CD4-positive, alpha-beta memory T cell (primary cell): Measurements from ENCODE around the gene PRICKLE4. TPM values are rescaled to one million over a fixed set of nuclear protein-coding genes. Genes with fewer than 3 reads are reported as not detected.

Source experiments
- CTCF ChIA-PET: fragments of 350-600 bp; sonication (Branson Sonifier 250); formaldehyde crosslinking; loops from one replicate; lab custom pipeline; 2021; ENCODE audit warnings: inconsistent platforms; ENCODE audit not compliant: partially characterized antibody; lab: Charles Lee
- POLR2A ChIA-PET: fragments of 350-600 bp; sonication (Branson Sonifier 250); formaldehyde crosslinking; loops from one replicate; lab custom pipeline; 2021; ENCODE audit not compliant: partially characterized antibody; lab: Charles Lee
- DNase-seq, 5 donors: peaks; one replicate each; pipeline versions ENCODE4 v3.0.0 to v3.0.0-alpha.2; 2020 to 2022; ENCODE audit warnings: mixed read lengths in 1 of 5
- H3K27ac ChIP-seq: one replicate; pipeline ENCODE4 v1.7.0; 2013; ENCODE audit warnings: low read depth, low read length
- H3K27me3 ChIP-seq: 2 replicates; pipeline ENCODE4 v1.7.0; 2013; ENCODE audit warnings: mild to moderate bottlenecking, low read length, moderate library complexity; ENCODE audit not compliant: insufficient read depth
- H3K36me3 ChIP-seq: 2 replicates; pipeline ENCODE4 v1.7.0; 2013; ENCODE audit warnings: mild to moderate bottlenecking, low read length, moderate library complexity; ENCODE audit not compliant: insufficient read depth
- H3K4me1 ChIP-seq: 2 replicates; pipeline ENCODE4 v1.7.0; 2013; ENCODE audit warnings: mild to moderate bottlenecking, low read length, moderate library complexity; ENCODE audit not compliant: insufficient read depth
- H3K4me3 ChIP-seq, 2 donors: one replicate each; pipeline ENCODE4 v1.7.0; 2013; ENCODE audit warnings: low read length in 2 of 2, mild to moderate bottlenecking in 1 of 2
- H3K9me3 ChIP-seq, 2 donors: one replicate each; pipeline ENCODE4 v1.7.0; 2013; ENCODE audit warnings: low read length in 2 of 2, control low read depth in 1 of 2; ENCODE audit not compliant: control insufficient read depth in 1 of 2
- H3K27ac Mint-ChIP-seq, 7 donors: one replicate each; pipeline ENCODE4 v1.8.0; 2020 to 2021; ENCODE audit warnings: mixed read lengths in 7 of 7, mild to moderate bottlenecking in 6 of 7, inconsistent platforms in 3 of 7, moderate library complexity in 3 of 7
- H3K27me3 Mint-ChIP-seq, 2 donors: one replicate each; pipeline ENCODE4 v1.8.0; 2020 to 2021; ENCODE audit warnings: mixed read lengths in 2 of 2
- H3K36me3 Mint-ChIP-seq, 2 donors: one replicate each; pipeline ENCODE4 v1.8.0; 2020 to 2021; ENCODE audit warnings: mixed read lengths in 2 of 2, inconsistent platforms in 1 of 2, mild to moderate bottlenecking in 1 of 2
- H3K4me1 Mint-ChIP-seq, 4 donors: one replicate each; pipeline ENCODE4 v1.8.0; 2020 to 2021; ENCODE audit warnings: mixed read lengths in 4 of 4, mild to moderate bottlenecking in 1 of 4
- H3K4me3 Mint-ChIP-seq, 8 donors: one replicate each; pipeline ENCODE4 v1.8.0; 2020 to 2021; ENCODE audit warnings: mixed read lengths in 8 of 8, mild to moderate bottlenecking in 7 of 8, moderate library complexity in 6 of 8, inconsistent platforms in 3 of 8
- H3K9me3 Mint-ChIP-seq, 8 donors: one replicate each; pipeline ENCODE4 v1.8.0; 2020 to 2021; ENCODE audit warnings: mixed read lengths in 8 of 8, mild to moderate bottlenecking in 5 of 8, inconsistent platforms in 3 of 8, moderate library complexity in 1 of 8
- intact Hi-C: fragments of 100-400 bp; cut with micrococcal nuclease; formaldehyde crosslinking; loops from one replicate; pipeline ENCODE4 v1.15.1; 2023
- polyA plus RNA-seq, 2 donors: library from polyadenylated mRNA; unstranded; fragments of 300-500 nt; fragmentation: Illumina TruSeq; gene quantifications; one replicate each; pipeline ENCODE4 v1.2.3, GENCODE V29; 2021
- total RNA-seq, 2 experiments: library from RNA; stranded (reverse); gene quantifications; one replicate each; pipeline ENCODE4 v1.2.3, GENCODE V29; 2021

Gene PRICKLE4
- not detected for total RNA-seq
- not detected for polyA plus RNA-seq

DNA sequence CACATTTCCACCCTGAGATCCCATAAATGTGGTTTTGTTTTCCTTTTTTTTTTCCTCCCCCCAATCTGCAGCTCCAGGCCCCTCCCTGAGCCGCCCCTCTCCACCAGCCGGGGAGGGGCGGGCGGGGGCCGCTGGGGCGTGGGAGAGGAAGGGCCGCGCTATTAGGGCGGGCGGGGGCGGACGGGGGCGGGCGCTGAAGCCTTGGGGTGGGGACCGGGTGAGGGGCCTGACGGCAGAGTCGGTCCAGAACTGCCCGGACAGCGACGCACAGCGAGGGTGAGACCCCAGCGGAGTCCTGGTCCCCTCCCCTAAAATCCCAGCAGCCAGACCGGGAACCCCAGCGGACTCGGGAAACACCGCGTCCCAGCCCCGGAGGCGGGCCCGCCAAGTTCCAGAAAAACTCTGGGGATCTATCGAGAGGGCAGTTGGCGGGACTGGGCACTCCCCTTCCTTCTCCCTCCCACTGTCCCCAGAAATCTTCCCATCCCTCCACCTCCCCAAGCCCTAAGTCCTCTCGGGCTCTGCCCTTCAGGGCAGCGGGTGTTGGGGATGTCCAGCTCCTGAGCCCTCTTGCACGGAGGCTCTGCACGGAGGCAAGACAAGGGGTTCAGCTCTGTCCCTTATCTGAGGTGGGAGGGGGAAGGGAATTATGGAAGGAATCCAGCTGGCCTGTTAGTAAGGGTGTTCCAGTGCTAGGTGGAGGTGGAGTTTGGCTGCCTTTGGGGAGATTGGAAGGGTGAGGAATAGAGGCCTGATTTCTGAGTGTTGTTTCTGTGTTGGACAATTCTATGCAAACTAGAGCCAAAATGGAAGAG is at the start of gene PRICKLE4:
TSS of gene PRICKLE4 (plus strand) at position 232 of the 815 bp plus-strand sequence. CDS start 2,692 bp downstream, outside the sequence.
- CTCF ChIA-PET: interaction anchor here (1.1 to 9.8 kb wide), 6 partner anchors 11 to 434 kb away, joined by 3 to 178 read pairs (median 4); partner anchors contain the start of genes BYSL, MED20 and TAF8
- peak within 1 kb of the TSS; percentile 44 to 76 for H3K4me3 ChIP-seq
- peaks cover 2 to 8% of the 10 kb centered on the region in 2 donors for H3K36me3 Mint-ChIP-seq
- peaks cover 9 to 32% (median 16%) of the 10 kb centered on the region in 4 donors for H3K4me1 Mint-ChIP-seq
- intact Hi-C loops: loop anchor here (1.0 to 10.0 kb wide), 7 partner anchors 45 to 1394 kb away; partner anchors contain the start of genes MRPS10, SRF, TFEB and USP49
- peak within 1 kb of the TSS; percentile 80 to 94 (median 87) for H3K4me3 Mint-ChIP-seq
- peaks cover 0 to under 1% (median 0%) of the 10 kb centered on the region in 8 donors for H3K9me3 Mint-ChIP-seq
- no peaks in the 10 kb centered on the region for H3K36me3 ChIP-seq
- POLR2A ChIA-PET: interaction anchor here (1.2 to 1.4 kb wide), 2 partner anchors 268 to 526 kb away, joined by 3 to 6 read pairs; no protein-coding TSS in a partner anchor
- H3K27me3 Mint-ChIP-seq: peaks cover 2 to 3% of the 10 kb centered on the region in 2 donors
- DNase-seq: no peak
- H3K27ac Mint-ChIP-seq: peak within 1 kb of the TSS in 4 of 7 donors; percentile 72 to 88 (median 84)
- H3K9me3 ChIP-seq: no peaks in the 10 kb centered on the region
- H3K27me3 ChIP-seq: no peaks in the 10 kb centered on the region
- H3K4me1 ChIP-seq: peaks cover 16% of the 10 kb centered on the region
- H3K27ac ChIP-seq: peak within 1 kb of the TSS; percentile 44

GRCh38 chr6:41731561-41732086 is 49.0 kb upstream of the PRICKLE4 start:
- peak overlapping the region in 6 of 7 donors; percentile 41 to 80 (median 70) for H3K27ac Mint-ChIP-seq
- no peaks in the 10 kb centered on the region for H3K9me3 Mint-ChIP-seq
- H3K9me3 ChIP-seq: no peaks in the 10 kb centered on the region
- H3K27ac ChIP-seq: peak overlapping the region; percentile 75
- intact Hi-C loops: loop anchor here (10.0 kb wide), 1 partner anchor 1903 kb away; the partner anchor contains the start of gene MAD2L1BP
- ChIA-PET POLR2A (interaction anchor here (1.0 kb wide), 1 partner anchor 55 kb away, joined by 3 read pairs; no protein-coding TSS in a partner anchor), CTCF (no interaction called here)
- H3K36me3 ChIP-seq: no peaks in the 10 kb centered on the region
- peaks cover 64% of the 10 kb centered on the region for H3K4me1 ChIP-seq
- DNase-seq: no peak
- no peaks in the 10 kb centered on the region for H3K27me3 ChIP-seq
- no peak overlapping the region for H3K4me3 ChIP-seq
- no peaks in the 10 kb centered on the region for H3K27me3 Mint-ChIP-seq
- peaks cover 0 to 6% of the 10 kb centered on the region in 2 donors for H3K36me3 Mint-ChIP-seq
- peak overlapping the region in 2 of 8 donors; percentile 46 to 72 for H3K4me3 Mint-ChIP-seq
- peaks cover 25 to 73% (median 47%) of the 10 kb centered on the region in 4 donors for H3K4me1 Mint-ChIP-seq

DNA sequence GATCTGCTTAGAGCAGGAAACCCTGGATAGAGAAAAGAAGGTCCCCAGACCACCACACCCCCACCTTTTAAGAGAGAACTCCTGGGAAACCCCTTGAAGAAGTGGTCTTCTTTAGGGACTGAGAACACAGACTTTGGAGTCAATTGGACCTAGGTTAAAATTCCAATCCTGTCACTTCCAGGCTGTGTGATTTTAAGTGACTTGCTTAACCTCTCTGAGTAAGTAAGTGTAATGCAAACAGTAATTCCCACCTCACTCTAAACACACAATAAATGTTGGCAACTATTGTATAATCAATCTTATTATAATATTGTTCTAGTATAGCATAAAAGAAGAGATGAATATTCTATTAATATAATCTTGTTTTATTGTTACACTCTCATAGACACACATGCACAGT is 48.4 kb upstream of the PRICKLE4 start:
- no peaks in the 10 kb centered on the region for H3K27me3 Mint-ChIP-seq
- Histone ChIP-seq H3K27ac (peak overlapping the region; percentile 75), H3K4me3 (no peak overlapping the region), H3K27me3 (no peaks in the 10 kb centered on the region), H3K9me3 (no peaks in the 10 kb centered on the region), H3K36me3 (no peaks in the 10 kb centered on the region), H3K4me1 (peaks cover 60% of the 10 kb centered on the region)
- H3K4me1 Mint-ChIP-seq: peaks cover 22 to 68% (median 44%) of the 10 kb centered on the region in 4 donors
- ChIA-PET POLR2A (interaction anchor here (3.5 to 4.6 kb wide), 2 partner anchors 25 to 55 kb away, joined by 34 to 43 read pairs; partner anchors contain the start of gene TOMM6), CTCF (no interaction called here)
- H3K27ac Mint-ChIP-seq: peak overlapping the region; percentile 85 to 97 (median 94)
- H3K9me3 Mint-ChIP-seq: no peaks in the 10 kb centered on the region
- DNase-seq: no peak
- H3K36me3 Mint-ChIP-seq: peaks cover 0 to 6% of the 10 kb centered on the region in 2 donors
- intact Hi-C loops: loop anchor here (10.0 kb wide), 1 partner anchor 1903 kb away; the partner anchor contains the start of gene MAD2L1BP
- H3K4me3 Mint-ChIP-seq: peak overlapping the region; percentile 55 to 86 (median 69)

DNA sequence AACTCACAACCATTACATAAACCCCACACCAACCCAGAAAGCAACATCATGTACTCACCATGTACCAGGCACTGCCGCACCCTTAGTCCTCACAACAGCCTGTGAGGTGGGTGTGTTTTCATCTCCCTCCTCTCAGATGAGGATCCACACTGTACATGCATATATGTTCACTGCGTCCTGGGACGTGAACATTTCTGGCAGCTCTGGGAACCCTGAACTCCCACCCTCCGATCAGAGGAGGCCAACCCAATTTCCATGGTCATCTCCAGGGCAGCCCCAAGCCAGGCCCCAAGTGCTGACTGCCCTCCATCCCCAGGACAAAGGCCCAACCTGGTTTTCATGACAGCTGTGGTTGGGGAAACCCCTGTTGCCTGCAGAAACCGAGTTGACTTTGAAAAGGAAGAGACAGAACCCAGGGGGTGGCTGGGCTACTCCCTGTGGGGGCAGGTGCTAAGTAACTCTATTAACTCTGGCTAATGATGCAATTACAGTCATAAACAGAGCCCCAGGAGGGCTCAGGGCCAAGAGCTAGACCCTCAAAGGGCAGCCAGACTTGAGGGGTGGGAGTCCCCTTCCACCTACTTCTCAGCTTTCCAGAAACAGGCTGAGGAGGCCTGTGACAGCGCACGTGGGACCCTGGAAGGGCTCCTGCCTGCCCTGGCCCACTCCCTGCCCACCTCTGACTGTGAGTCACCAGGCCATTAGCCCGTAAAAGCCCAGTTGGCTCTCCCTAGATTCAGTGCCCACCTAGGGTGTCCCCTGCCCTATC is 47.8 kb upstream of the PRICKLE4 start:
- Histone ChIP-seq H3K36me3 (no peaks in the 10 kb centered on the region), H3K27ac (peak overlapping the region; percentile 75), H3K27me3 (no peaks in the 10 kb centered on the region), H3K9me3 (no peaks in the 10 kb centered on the region), H3K4me1 (peaks cover 53% of the 10 kb centered on the region), H3K4me3 (peak overlapping the region in 1 of 2 donors; percentile 64)
- intact Hi-C loops: loop anchor here (10.0 kb wide), 1 partner anchor 1902 kb away; the partner anchor contains the start of gene MAD2L1BP
- peaks cover 21 to 62% (median 41%) of the 10 kb centered on the region in 4 donors for H3K4me1 Mint-ChIP-seq
- H3K27me3 Mint-ChIP-seq: no peaks in the 10 kb centered on the region
- H3K4me3 Mint-ChIP-seq: peak overlapping the region; percentile 55 to 86 (median 69)
- H3K36me3 Mint-ChIP-seq: peaks cover 0 to 6% of the 10 kb centered on the region in 2 donors
- CTCF ChIA-PET: interaction anchor here (1.1 to 4.0 kb wide), 5 partner anchors 27 to 312 kb away, joined by 3 to 22 read pairs (median 9); partner anchors contain the start of gene TOMM6
- DNase-seq: peak; percentile 70 to 90 (median 77)
- no peaks in the 10 kb centered on the region for H3K9me3 Mint-ChIP-seq
- POLR2A ChIA-PET: interaction anchor here (0.9 to 4.6 kb wide), 6 partner anchors 25 to 831 kb away, joined by 3 to 43 read pairs (median 11); partner anchors contain the start of genes TAF8, TOMM6 and UBR2
- peak overlapping the region; percentile 85 to 97 (median 94) for H3K27ac Mint-ChIP-seq

- H3K36me3 ChIP-seq: no peaks in the 10 kb centered on the region
- H3K4me3 ChIP-seq: peak overlapping the region in 1 of 2 donors; percentile 64
- CTCF ChIA-PET: interaction anchor here (1.1 to 4.0 kb wide), 9 partner anchors 10 to 318 kb away, joined by 3 to 22 read pairs (median 4); partner anchors contain the start of gene TOMM6
- no peaks in the 10 kb centered on the region for H3K27me3 ChIP-seq
- peaks cover 0 to 6% of the 10 kb centered on the region in 2 donors for H3K36me3 Mint-ChIP-seq
- H3K9me3 ChIP-seq: no peaks in the 10 kb centered on the region
- peak overlapping the region; percentile 55 to 86 (median 69) for H3K4me3 Mint-ChIP-seq
- peak overlapping the region; percentile 85 to 97 (median 94) for H3K27ac Mint-ChIP-seq
- H3K27ac ChIP-seq: peak overlapping the region; percentile 75
- peaks cover 51% of the 10 kb centered on the region for H3K4me1 ChIP-seq
- peaks cover 0 to 1% of the 10 kb centered on the region in 2 donors for H3K27me3 Mint-ChIP-seq
- peaks cover 21 to 57% (median 41%) of the 10 kb centered on the region in 4 donors for H3K4me1 Mint-ChIP-seq
- intact Hi-C loops: loop anchor here (10.0 kb wide), 1 partner anchor 1901 kb away; the partner anchor contains the start of gene MAD2L1BP
- H3K9me3 Mint-ChIP-seq: no peaks in the 10 kb centered on the region
- POLR2A ChIA-PET: interaction anchor here (0.9 to 4.6 kb wide), 9 partner anchors 8 to 1196 kb away, joined by 3 to 43 read pairs (median 8); partner anchors contain the start of genes CNPY3, TAF8, TOMM6 and UBR2
- no peak for DNase-seq
These were observed 47.2 kb upstream of the PRICKLE4 start for GRCh38 chr6:41733360-41733706.
